ENCODE measurements around the gene GAS6.

The GAS6 gene

DNA sequence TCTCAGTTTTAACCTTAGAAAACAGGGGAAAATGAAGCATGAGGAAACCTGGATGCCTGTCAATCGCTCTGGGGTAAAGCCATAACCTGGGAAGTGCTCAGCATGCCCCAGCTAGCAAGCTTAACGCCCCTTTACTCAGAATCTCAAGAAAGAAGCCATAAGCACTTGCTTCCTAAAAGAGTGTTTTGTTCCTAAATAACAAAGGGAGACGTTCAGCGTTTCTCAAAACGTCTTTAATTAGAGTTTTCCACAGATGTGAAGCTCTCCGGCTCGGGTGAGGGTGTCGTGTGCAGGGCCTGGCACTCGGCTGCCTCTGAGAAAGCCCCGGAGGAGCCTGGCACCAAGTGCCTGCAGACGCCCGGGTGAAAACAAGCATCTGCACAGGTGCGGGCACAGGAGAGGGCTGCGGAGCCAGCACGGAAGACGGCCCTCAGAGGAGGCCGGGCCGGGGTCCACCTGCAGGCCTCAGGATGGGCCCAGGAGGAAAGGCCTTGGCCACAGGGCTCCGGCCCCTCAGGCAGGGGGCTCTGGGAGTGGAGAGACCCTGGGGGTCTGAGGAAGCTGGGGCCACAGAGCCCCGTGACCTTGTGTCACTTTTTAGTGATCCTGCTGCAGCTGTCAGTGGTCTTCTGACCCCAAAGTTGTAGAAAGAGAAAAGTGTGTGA, 6.2 kb downstream of the GAS6 start:
- intact Hi-C loops (cut with DNase I), result no loop called here
- peak in 8 of 42 donors; percentile 7 to 54 (median 32) for DNase-seq

DNA sequence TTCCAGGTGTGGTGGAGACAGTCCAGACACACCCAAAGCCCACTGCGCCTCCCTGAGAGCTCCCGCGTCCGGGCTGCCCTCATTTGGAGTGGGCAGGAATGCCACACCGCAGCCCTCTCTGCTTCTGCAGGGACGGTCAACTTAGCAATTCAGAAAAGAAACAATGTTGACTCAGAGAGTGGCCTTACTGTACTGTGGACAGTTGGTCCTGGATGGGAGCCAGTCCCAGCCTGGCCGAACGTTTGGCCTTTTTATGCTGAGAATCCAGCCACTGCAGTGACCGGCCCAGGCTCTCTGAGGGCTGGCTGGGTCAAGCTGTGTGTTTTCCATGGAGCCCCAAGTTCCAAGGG, 7.2 kb downstream of the GAS6 start:
- intact Hi-C loops (cut with DNase I), result no loop called here
- DNase-seq, result peak in 12 of 42 donors; percentile 32 to 65 (median 44)

DNA sequence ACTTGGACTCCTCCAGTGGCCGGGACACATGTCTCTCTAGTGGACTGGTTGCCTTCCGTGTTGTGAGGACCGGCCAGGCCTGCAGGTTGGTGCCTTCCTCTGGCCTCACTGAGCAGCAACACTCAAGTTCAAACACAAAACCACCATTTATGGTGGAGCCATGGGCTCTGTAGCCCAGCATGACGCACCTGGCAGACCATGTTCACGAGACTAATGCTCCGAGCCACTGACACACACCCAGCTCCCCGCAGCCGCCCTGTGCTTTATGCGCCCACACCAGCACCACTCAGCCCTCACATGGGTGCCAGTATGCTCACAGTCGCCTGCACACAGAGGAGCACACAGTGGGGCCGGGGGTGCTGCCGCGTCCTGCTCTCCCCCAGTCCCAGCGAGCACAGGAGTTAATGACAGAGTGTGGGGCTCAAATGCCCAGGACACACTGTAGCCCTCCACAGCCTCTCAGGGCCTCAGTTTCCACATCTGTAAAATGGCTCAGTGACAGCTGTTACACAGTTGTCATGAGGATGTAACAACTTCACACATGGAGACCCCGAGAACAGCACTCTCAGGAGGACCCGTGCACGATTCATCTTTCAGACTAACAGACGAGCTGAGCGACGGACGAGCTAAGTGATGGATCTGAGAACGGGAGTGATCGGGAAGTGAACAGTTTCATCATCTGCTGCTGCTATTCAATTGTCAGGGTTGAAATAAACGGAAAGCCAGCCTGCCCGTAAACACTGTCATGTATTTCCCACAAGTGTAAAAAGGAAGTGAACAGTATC, 7.8 kb downstream of the GAS6 start:
- intact Hi-C loops (cut with DNase I), result no loop called here
- DNase-seq, result peak in 3 of 42 donors; percentile 12 to 35 (median 16)

DNA sequence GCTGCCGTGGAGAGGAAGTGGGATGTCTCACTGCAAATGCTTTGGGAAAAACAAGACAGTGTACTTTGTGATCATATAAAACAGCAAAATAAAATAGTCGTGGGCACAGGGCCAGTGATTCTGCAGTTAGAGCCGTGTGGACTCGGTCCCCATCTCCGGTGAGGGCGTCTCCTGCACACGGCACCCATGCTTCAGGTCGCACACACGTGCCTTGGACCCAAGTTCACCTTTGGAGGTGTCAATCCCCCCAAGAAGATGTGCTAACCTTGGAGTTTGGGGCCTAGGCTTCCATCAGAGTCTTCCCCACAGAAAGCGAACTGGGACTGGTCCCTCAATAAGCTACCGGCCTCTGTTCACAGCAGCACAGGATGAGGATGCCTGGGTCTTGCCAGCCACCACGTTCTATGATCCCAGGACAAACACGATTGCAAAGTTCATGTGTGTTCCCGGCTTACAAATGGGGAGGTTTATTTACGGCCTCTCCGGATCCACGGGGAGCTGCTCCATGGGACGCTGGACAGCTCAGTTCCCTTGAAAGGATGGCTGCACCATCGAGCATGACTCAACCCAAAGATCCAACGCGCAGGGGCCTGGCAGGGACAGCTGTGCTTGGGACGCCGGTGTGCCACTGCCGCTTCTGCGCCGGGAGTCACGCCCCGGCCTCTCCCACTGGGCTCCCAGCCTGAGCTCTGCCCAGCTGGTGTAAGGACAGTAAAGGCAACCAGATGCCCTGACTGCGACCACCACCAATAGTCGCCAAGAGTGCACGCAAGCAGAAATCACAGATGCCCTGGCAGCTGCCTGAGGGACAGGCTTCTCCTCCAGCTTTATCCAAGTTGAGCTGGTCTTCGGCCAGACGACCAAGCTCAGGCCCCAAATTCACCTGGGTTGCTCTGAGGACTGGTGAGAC, 8.6 kb downstream of the GAS6 start:
- intact Hi-C loops (cut with DNase I), result no loop called here
- DNase-seq, result peak in 10 of 42 donors; percentile 7 to 64 (median 32)

DNA sequence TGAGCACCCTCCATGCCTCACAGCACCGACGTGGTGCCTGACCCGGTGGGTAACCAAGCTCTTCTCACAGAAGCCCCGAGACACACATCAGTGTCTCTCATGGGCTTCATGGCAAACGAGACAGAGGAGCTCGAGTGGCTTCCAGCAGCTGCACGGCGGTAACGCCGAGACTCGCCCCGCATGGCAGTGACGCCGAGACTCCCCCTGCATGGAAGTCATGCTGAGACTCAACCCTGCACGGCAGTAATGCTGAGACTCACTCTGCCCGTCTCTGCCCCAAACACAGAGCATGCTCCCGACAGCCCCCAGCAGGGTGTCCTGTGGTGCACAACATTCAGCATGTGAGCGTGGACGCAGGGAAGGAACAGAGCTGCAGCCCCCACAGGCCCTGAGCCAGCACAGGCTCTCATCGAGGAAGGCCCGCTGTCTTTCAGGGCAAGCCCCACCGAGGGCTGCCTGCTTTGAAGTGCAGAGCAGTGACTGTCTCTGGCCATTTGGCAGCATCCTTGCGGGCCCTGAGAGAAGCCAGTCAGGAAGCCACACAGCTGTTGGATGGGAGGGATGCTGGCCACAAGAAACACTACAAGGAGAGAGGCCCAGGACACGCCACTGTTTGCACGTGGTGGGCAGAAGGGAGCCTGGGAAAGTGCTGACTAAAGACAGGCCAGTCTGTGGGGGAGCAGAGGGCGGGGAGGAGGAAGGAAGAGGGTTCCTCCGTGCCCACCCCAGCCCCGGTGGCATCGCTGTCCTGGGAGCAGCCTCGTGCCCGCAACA, 9.5 kb downstream of the GAS6 start:
- intact Hi-C loops (cut with DNase I), result no loop called here
- peak in 37 of 42 donors; percentile 31 to 80 (median 58) for DNase-seq

DNA sequence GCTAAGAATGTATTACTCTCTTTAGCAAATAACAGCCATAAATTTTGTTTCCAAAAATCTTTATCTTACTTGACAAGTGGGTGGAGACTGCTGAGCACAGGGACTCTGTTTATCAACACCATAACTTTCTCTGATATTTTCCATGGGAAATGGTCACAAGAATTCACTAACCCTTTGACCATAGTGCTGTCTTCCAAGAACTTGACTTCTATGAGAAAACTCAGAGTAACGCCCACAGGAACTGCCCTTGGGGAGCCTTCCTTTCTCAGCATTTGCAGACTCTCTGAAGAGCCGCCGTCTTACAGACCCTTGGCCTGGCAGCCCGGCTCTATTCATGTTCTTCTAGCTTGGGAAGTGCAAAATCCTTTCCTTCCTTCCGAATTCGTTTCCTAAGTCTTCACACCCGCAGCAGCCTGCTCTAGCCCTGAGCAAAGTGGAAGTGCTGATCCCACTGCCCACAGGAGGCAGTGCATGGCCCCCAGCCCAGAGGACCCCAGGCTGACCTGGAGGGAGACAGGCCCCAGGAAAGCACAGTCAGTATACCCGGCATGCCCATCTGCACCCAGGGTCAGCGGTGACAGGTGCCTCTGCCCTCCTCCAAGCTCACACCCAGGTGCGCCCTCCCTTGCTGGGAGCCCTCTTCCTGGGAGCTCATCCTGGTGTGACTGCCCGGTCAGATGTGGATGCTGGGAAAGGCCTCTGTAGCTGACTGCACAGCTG, 10.2 kb downstream of the GAS6 start:
- intact Hi-C loops (cut with DNase I), result no loop called here
- peak in 4 of 42 donors; percentile 5 to 37 (median 18) for DNase-seq

DNA sequence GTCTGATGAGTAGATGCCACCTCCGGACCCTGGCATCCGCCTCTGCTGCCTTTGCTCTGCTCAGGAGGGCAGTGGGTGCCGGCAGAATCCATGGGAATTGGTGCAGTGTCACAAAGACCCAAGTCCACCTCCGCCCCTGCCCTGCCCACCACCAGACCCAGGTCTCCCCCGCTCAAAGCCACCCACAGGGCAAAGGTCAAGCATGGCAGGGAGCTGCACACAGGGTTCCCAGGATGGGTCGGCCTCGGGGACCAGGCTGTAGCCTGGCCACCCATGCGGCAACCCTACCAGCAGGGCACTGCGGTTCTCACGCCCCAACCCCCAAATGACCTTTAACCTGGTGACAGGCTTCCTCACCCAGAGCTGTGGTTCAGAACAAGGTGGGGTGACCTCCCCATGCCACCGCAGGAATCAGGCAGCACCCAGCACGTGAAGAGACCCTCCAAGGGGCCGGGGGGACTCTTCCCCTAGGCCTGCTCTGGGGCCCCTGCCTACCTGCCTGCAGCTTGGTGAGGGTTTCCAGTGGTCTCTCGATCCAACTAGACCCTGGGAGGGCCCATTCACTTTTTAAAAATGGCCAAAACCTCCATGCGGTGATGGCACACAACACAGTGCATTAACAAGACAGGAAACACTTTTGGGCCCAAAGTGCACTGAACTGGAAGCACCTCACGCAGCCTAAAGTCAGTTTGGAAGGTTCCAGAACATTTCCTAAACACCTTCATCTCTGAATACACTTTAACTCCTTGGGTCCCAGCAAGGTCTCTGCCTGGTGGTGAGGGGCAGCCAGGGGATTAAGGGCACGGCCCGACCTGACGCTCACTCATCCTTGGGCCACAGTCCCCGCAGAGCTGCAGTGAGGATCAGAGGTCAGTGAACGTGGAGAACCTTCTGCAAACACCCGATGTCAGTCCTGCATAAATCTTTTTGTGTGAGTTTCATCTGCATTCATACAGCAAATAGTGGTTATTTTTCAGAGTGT, 11.0 kb downstream of the GAS6 start:
- DNase-seq, result peak in 4 of 42 donors; percentile 4 to 38 (median 22)
- intact Hi-C loops (cut with DNase I), result no loop called here

DNA sequence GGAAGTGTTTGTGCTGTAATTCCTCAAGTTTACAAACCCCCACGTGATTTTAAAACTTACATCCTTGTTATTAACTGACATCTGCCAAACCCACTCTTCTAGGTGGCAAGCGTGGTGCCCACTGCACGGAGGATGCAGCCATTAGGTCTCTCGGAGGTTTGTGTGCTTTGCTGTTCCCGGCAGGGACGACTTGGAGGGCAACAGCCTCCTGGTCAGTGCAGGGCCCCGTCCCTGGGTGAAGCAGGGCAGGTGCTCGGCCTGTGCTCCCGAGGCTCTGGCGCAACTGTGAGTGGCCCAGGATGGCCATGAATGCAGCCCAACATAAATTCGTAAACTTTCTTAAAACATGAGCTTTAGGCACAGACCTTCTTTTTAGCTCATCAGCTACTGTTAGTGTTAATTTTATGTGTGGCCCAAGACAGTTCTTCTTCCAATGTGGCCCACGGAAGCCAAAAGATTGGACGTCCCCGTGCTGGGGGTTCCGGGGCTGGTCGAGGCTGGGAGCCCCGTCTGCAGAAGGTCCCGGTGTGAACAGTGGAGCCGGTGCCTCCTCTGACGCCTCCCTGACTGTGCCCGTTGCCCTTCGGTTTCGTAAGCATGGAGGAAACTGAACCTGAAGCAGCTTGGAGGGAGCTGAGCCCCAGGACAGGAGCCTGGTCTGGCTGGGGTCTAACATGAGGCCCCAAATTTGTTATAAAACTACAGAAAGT, 11.9 kb downstream of the GAS6 start:
- peak in 3 of 42 donors; percentile 5 to 38 (median 8) for DNase-seq
- intact Hi-C loops (cut with DNase I), result no loop called here

DNA sequence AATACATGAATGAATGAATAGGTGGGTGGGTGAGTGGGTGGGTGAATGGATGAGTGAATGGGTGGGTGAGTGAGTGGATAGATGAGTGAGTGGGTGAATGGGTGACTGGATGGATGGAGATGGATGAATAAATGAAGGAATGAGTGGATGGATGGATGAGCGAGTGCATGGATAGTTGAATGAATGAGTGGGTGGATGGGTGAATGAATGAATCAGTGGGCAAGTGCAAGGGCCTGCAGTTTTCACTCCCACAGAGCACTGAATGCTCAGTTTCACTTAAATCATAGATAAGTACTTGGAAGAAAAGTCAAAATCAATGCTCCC, 12.4 kb downstream of the GAS6 start:
- intact Hi-C loops (cut with DNase I), result no loop called here

DNA sequence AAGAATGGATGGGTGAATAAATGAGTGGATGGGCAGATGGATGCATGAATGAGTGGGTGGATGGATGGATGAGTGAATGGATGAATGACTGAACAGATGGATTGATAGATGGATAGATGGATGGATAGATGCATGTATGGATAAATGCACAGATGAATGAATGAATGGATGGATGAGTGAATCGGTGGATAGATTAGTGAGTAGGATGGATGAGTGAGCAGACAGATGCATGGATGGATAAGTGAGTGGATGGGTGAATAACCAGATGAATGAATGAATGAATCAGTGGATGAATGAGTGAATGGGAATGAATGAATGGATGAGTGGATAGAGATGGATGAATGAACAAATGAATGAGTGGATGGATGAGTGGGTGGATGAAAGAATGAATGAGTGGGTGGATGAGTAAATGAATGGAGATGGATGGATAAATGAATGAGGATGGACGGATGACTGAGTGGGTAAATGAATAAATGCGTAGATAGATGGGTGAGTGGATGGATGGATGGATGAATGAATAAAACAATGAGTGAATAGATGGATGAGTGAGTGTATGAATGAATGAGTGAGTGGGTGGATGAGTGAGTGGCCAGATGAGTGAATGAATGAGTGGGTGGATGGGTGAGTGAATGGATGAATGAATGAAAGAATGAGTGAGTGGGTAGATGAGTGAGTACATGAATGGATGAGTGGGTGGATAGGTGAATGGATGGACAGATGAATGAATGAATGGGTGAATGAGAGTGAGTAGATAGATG, 13.0 kb downstream of the GAS6 start:
- no peak for DNase-seq
- intact Hi-C loops (cut with DNase I), result no loop called here

More for the DNA sequence above, 12.4 kb downstream of the GAS6 start:
- DNase-seq, result no peak

DNA sequence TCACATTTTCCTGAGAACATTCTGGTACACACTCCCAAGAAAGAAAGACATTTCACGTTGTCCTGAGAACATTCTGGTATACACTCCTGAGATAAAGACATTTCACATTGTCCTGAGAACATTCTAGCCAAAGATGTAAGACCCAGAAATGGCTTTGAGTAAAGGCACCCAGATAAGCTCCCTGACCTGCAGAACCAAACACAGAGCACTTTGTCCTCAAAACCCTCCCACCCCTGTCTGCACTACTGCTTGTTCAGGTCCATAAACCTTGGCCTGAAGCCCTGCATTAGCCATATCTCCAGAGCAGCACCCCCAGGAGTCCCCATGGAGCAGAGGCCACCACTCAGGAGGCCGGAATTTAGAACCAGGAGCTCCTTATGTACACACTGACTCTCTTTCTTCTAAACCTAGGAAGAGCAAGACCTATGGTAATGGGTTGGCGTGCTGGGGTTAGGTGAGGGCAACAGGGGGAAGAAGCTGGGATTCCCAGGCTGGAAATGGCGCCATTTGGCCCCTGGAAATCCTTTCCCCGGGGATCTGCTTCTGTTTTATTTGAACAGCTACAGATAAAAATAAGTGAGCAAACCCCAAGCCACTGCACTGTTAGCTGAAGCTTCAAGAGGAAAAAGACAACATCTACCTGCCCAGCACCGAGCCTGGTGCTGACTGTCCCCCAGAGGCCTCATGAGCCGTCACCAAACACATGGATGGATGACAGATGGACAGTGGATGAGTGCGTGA, 13.7 kb downstream of the GAS6 start:
- DNase-seq, result peak in 2 of 42 donors; percentile 2 to 9
- intact Hi-C loops (cut with DNase I), result no loop called here

DNA sequence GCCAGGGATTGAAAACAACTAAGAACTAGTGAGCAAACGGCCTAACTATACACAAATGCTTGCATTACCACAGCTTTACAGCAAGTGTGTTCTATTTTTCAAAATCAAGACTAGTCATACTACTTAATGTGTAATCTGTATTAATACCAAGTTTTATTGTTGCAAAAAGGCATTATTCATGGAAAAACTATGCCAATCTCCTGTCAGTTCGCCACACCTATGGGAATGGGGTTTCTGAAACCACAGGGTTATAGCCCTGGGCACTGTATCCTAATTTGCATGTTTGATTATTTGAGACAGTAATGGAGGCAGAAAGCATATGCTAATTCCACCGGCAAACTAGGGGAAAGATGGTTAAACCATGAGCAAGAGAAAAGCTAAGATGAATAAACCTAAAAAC, 14.3 kb downstream of the GAS6 start:
- intact Hi-C loops (cut with DNase I), result no loop called here
- DNase-seq, result no peak

DNA sequence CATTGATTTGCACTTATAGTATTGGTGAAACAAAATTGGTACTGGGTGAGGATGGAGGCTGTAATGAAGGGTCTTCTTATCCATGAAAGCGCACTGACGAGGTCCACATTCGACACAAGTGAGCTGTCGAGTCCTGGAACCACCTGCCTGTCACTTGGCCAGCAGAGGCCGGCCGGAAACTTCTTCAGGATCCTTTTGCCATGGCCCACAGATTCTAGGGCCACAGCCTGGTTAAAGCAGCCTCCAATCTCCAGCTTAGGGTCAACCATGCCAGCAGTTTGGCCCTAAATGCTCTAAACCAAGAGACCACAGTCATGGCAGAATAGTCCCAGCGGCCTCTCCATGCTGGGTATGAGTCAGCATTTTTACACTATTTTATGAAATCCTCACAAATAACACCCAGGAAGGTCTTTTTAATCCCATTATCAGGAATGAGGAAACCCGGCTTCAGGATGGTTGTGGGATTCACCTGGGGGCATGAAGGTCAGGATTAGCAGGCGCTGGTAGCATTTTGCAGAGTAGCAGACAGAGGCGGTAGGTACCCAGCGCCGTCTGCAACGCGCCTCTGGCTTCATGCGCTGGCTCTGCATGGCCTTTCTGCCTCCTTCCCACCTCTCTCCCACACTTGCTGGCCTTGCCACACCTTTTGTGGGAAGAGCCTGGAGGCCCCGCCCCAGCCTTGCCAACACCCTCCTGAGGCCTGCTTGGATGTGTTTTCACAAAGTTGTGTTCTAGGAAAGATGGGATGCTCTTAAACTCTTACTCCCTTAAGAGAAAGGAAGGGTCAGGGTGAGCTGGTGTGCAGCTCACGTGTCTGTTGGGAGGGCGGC, 15.2 kb downstream of the GAS6 start:
- DNase-seq, result peak in 7 of 42 donors; percentile 0 to 32 (median 19)
- intact Hi-C loops (cut with DNase I), result no loop called here

DNA sequence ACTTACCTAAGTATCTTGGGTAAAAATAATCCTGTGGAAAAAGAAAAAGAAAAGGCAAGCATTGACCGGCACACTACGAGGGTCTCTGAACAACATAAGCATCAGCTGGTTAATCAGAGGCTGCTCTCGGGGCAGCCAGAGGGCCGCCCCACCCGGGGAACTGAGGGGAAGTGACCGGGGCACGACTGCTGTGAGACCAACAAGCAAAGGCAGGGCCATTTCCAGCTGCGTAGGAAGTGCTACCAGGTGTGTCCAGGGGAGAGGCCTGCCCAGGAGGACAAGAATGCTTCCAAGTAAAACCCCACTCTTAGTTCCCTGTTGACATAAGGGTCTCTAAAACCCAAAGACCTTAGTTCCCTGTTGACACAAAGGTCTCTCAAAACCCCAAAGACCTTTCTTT, 15.9 kb downstream of the GAS6 start:
- DNase-seq, result peak in 4 of 42 donors; percentile 4 to 25 (median 8)
- intact Hi-C loops (cut with DNase I), result no loop called here
